Measurements from ENCODE around the gene SLC39A11.
A peak's percentile ranks its signal among the peaks of the same experiment; 100 is the strongest.

The SLC39A11 gene

GRCh38 chr17:72631568-72631948 lies 460.9 kb downstream of the SLC39A11 start:
- DNase-seq = no peak
- no peaks in the 10 kb centered on the region for H3K27me3 ChIP-seq (replicated peaks)
- no peak for TF ChIP-seq CTCF (IDR thresholded peaks at IDR 0.05; ENCODE audit: low read depth, low read length, missing control alignments)
- no peak overlapping the region for H3K27ac ChIP-seq
- in situ Hi-C loops (cut with HindIII; ENCODE audit: low pct_ligation_motif_present, low sequenced_read_pairs) = no loop called here
- no peaks in the 10 kb centered on the region for H3K36me3 ChIP-seq (replicated peaks)
- no peak overlapping the region for H3K4me3 ChIP-seq (ENCODE audit: low read depth, low read length)

GRCh38 chr17:72624652-72625051 lies 467.8 kb downstream of the SLC39A11 start:
- in situ Hi-C loops (cut with HindIII; ENCODE audit: low pct_ligation_motif_present, low sequenced_read_pairs) = no loop called here
- H3K4me3 ChIP-seq (ENCODE audit: low read depth, low read length) = no peak overlapping the region
- no peak for DNase-seq
- peak; percentile 21 for TF ChIP-seq CTCF (IDR thresholded peaks at IDR 0.05; ENCODE audit: low read depth, low read length, missing control alignments)
- no peak overlapping the region for H3K27ac ChIP-seq
- no peaks in the 10 kb centered on the region for H3K36me3 ChIP-seq (replicated peaks)
- H3K27me3 ChIP-seq (replicated peaks) = peaks cover 2% of the 10 kb centered on the region

- TF ChIP-seq CTCF (IDR thresholded peaks at IDR 0.05; ENCODE audit: low read depth, low read length, missing control alignments) = no peak
- in situ Hi-C loops (cut with HindIII; ENCODE audit: low pct_ligation_motif_present, low sequenced_read_pairs) = no loop called here
- no peak for DNase-seq
- Histone ChIP-seq H3K36me3 (replicated peaks) (no peaks in the 10 kb centered on the region), H3K4me3 (ENCODE audit: low read depth, low read length) (no peak overlapping the region), H3K27me3 (replicated peaks) (peaks cover 2% of the 10 kb centered on the region), H3K27ac (no peak overlapping the region)
Observed at GRCh38 chr17:72624226-72624625, 468.3 kb downstream of the SLC39A11 start.

GRCh38 chr17:72622661-72623433 lies 469.6 kb downstream of the SLC39A11 start:
- no peak overlapping the region for H3K27ac ChIP-seq
- no peak for DNase-seq
- no peaks in the 10 kb centered on the region for H3K36me3 ChIP-seq (replicated peaks)
- peaks cover 2% of the 10 kb centered on the region for H3K27me3 ChIP-seq (replicated peaks)
- TF ChIP-seq CTCF (IDR thresholded peaks at IDR 0.05; ENCODE audit: low read depth, low read length, missing control alignments) = no peak
- H3K4me3 ChIP-seq (ENCODE audit: low read depth, low read length) = no peak overlapping the region
- in situ Hi-C loops (cut with HindIII; ENCODE audit: low pct_ligation_motif_present, low sequenced_read_pairs) = no loop called here

- no peak for TF ChIP-seq CTCF (IDR thresholded peaks at IDR 0.05; ENCODE audit: low read depth, low read length, missing control alignments)
- in situ Hi-C loops (cut with HindIII; ENCODE audit: low pct_ligation_motif_present, low sequenced_read_pairs) = no loop called here
- peaks cover 2% of the 10 kb centered on the region for H3K27me3 ChIP-seq (replicated peaks)
Observed at GRCh38 chr17:72619976-72620650, 472.4 kb downstream of the SLC39A11 start.

More at GRCh38 chr17:72619976-72620650, 472.4 kb downstream of the SLC39A11 start:
- no peak for DNase-seq
- Histone ChIP-seq H3K27ac (no peak overlapping the region), H3K36me3 (replicated peaks) (no peaks in the 10 kb centered on the region), H3K4me3 (ENCODE audit: low read depth, low read length) (no peak overlapping the region)
